Forelimb muscle (tissue), 1 donor: ENCODE results near the gene GID8. TPM values are rescaled to one million over a fixed set of nuclear protein-coding genes. Genes with fewer than 3 reads are reported as not detected.

Experiments used
- DNase-seq: peaks from one replicate; pipeline ENCODE4 v3.0.0-alpha.2; 2013; ENCODE audit warnings: low read depth
- polyA plus RNA-seq: library from polyadenylated mRNA; unstranded; fragments of 120-200 nt; gene quantifications from one replicate; pipeline ENCODE4 v1.2.1, GENCODE V29; 2013; ENCODE audit not compliant: insufficient read length

GID8 gene
- polyA plus RNA-seq, 1 donor, result 29.0 TPM

DNA sequence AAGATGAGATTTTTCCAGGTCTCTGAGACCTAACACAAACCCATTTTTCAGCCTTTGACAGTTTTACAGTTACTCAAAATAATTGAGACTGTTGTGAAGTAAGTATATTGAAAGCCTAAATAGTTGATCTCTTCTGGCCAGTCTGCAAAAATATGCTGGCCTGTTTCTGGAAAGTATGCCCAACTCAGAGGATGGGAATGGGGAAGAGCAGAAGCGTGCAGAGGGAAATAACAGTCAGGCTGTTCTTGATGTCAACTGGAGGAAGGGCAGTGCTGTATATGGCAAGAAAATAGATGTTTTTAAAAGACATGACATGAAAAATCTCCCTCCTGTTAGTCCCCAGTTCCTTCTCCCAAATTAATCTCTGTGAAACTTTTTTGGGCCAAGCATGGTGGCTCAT lies 3.8 kb downstream of the GID8 start:
- DNase-seq, result no peak

- DNase-seq, result no peak
These were observed 4.5 kb downstream of the GID8 start for GRCh38 chr20:62942456-62942855.

DNA sequence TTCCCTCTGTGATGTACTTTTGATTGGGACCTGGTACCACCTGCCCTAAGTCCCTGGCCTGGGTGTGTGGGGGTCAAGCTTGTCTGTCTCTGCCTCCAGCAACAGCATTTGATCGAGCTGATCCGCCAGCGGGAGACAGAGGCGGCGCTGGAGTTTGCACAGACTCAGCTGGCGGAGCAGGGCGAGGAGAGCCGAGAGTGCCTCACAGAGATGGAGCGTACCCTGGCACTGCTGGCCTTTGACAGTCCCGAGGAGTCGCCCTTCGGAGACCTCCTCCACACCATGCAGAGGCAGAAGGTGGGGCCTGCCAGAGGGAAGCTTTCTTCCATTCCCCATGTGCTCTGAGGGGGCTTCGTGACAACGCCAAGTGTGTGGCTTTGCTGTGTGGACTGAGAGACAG lies 5.4 kb downstream of the GID8 start:
- DNase-seq, result no peak

GRCh38 chr20:62944184-62944583 lies 6.2 kb downstream of the GID8 start:
- DNase-seq, result no peak

DNA sequence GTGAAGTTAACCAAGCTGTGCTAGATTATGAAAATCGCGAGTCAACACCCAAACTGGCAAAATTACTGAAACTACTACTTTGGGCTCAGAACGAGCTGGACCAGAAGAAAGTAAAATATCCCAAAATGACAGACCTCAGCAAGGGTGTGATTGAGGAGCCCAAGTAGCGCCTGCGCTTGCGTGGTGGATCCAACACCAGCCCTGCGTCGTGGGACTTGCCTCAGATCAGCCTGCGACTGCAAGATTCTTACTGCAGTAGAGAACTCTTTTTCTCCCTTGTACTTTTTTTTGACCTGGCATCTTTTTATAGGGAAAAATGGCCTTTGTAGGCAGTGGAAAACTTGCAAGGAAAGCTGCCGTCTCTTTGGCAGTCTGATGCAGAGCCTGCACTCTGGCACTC lies 6.8 kb downstream of the GID8 start:
- DNase-seq, result no peak

DNA sequence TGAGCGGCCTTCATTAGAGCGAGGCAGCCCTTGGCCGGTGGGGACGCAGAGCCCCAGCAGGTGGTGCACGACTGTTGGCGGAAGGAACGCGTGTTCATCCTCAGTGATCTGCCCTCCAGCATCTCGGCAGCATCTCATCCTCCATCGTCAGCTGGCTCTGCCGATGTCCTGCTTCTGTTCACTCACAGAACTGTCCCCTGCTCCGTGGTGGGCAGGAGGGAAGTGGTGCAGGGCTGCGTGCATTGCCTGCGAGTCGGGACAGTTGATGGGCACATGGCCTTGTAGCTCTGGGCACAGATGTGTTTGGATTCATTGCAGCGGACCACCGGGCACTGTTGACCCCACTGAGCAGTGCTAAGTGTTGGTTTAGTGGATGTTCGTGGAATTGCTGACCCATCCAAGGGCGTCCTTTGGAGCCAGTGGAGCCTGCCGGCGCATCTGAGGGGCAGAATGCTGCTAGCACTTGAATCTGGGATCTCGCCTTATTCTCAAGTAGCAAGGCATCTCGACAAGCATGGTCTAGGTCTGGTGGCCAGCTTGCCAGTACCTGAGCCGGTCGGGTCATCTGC lies 7.9 kb downstream of the GID8 start:
- DNase-seq, result no peak

GRCh38 chr20:62946918-62947317 lies 9.0 kb downstream of the GID8 start:
- no peak for DNase-seq

GRCh38 chr20:62947532-62948300 lies 9.8 kb downstream of the GID8 start:
- DNase-seq, result no peak

DNA sequence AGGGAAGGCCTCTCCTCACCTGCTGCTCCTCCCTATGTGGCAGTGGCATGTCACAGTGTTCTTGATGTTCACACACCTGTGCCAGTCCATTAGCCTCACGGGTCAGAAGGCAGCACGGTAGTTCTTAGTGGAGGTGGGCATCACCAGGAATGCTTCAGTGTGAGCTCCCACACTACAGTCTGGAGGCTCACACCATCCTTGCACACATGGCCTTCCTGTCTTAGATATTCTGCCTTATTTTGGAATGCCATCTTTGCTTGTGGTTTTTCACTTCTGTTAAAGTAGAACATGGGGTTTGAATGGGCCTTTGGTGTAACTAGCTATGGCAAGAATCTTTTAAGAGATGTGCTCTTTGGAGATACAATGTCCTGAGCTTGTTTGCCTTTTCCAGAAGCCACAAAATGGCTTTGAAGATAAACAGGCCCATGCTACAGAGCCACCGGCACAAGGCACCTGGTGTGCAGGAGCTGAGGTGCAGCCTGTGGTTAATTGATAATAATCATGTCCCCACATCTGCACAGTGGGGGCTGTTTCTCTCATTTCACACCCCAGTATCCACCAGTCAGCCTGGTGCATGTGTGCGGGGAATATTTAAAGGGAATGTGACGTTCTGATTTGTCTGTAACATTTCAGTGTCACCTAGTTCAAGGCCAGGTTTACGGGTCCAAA lies 11.3 kb downstream of the GID8 start:
- DNase-seq, result no peak

GRCh38 chr20:62949962-62950361 lies 12.0 kb downstream of the GID8 start:
- DNase-seq, result no peak

- DNase-seq, result no peak
These were observed 12.8 kb downstream of the GID8 start for GRCh38 chr20:62950741-62951140.

GRCh38 chr20:62951143-62951895 lies 13.4 kb downstream of the GID8 start:
- DNase-seq, result no peak

DNA sequence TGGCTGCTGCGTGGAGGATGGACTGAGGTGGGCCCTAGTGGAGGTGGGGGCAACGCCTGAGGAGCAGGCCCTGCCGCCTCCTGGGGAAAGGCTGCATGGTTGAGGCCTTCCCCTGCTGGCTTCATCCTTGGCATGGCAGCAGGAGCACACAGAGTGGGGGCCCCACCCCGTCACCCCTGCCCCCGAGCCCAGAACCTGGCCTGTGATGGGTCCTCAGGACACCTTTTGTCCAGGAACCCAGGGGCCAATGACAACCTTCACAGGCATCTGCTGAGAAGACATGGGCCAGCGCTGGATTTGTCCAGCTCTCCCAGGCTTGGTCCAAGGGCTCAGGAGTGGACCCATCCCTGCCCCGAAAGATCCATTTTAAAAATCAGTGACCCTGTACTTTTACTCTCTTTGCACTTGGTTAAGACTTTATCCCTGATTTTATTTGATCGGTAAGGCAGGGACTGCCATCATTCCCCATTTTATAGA lies 14.0 kb downstream of the GID8 start:
- no peak for DNase-seq

DNA sequence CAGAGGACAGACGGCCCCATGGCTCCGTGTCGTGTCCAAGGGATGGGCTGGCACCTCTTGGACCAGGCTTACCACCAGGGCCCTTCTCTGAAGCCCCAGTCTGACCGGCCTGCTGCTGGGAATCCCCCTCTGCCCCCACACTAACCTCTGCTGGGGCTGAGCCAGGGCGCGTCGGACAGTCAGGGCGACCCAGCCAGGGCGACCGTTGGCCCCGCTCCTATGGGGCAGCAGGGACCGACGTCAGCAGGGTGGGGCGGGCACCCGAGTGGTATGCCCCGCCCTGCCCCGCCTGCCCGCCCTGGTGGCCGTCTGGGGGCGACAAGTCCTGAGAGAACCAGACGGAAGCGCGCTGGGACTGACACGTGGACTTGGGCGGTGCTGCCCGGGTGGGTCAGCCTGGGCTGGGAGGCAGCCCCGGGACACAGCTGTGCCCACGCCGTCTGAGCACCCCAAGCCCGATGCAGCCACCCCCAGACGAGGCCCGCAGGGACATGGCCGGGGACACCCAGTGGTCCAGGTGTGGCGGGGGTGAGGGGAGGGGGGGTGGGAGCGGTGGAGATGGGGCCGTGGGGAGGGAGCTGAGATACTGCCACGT lies 14.5 kb downstream of the GID8 start, which contains the start of gene SLC17A9:
SLC17A9 (plus strand) TSS at position 337 of the 595 bp plus-strand sequence; CDS start at position 459, 122 bp downstream.
- DNase-seq, result no peak

GRCh38 chr20:62952968-62953838 lies 15.3 kb downstream of the GID8 start:
- no peak for DNase-seq

DNA sequence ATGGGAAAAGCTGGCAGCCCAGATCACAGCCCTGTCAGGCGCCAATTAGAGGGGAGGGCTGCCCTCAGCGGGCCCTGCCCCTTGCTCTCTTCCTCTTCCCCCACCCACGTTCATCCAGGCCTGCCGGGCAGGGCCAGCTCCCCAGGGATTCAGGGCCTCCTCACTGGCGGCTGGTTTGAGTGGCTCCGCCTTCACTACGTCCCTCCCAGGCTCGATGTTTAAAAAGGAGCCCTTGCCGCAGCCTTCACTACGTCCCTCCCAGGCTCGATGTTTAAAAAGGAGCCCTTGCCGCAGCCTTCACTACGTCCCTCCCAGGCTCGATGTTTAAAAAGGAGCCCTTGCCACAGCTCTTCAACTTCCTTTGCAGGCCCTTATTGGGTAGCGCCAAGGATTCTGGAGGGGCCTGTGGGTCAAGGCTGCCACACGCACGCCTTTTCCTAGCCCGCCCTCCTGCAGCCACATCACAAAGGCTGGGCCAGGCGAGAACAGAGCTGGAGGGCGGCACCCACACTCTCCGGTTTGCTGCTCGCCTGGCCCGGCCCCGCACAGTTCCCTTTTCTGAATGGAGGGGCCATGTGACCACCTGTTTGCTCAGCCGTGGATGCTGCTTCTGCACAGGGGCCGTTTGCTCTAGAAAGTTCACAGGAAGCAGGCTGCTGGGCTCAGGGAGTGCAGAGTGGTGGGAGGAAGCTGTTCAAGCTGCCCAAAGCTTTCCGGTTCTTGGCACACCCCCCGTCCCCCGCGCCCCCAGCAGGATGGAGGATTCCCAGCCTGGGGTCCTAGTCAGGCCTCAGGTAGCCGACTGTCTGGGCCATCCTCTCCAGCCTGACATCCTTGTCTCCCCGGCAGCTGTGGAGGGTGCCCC lies 16.1 kb downstream of the GID8 start:
- DNase-seq, result no peak

DNA sequence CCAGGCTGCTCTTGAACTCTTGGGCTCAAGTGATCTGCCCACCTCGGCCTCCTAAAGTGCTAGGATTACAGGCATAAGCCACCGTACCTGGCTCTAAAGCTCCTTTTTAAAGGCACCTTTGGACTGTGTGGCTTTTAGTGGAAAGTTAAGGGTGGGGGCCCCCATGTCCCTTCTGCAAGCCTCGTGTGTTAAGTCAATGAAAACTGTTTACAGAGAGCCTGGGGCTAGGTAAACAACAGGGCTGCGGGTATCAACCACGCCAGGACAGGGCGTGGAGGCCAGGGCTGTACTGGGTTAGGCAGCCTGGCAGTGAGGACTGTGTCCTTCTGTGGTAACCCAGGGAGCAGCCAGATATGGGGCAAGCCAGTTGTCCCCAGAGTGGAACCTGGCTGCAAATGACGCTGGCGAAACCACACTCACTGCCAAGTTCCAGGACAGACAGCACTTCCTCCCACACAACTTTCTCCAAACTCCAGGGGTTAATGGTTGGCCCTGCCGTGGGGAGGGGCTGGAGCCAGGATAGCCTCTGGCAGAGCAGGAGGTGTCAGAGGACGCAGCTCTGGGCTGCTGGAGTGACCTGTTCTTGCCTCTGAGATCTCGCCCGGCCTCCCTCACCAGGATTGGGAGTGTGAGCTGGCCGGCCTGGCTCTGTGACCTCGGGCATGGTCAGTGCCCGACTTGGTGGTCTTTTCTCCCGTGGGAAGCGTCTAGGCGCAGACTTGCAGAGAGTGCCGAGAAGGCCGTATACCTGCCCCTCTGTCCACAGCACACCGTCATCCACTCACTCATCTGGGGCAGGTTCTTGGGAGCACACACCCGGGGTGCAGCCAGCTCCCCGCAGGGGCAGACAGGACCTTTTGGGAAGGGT lies 17.8 kb downstream of the GID8 start:
- DNase-seq, result no peak

DNA sequence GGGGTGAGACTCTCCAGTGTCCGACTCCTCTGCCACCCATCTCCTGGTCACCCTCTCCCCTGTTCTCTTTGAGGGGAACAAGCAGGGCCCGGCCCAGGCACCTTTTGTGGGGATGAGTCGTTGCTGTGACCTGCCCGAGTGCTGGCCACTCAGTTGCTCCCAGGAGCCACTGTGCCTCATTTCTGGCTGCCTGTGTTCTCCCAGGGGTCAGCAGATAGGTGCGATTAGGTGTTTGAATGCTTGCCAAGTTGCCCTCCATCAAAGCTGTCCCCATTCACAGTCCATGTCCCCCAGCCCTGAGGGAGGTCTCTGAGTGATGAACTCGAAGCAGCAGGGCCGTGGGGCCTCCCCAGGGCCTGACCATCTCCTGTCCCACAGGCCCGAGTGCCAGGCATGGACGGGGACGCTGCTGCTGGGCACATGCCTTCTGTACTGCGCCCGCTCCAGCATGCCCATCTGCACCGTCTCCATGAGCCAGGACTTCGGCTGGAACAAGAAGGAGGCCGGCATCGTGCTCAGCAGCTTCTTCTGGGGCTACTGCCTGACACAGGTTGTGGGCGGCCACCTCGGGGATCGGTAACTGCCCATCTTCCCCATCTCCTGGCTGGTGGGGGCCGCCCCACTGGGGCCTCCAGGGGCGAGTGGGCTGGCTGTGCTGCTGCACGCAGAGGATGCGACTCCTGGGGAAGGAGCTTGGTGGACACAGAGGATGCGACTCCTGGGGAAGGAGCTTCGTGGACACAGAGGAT lies 18.6 kb downstream of the GID8 start:
- DNase-seq, result no peak
